Measurements from ENCODE around the gene CAMTA1. TPM values are rescaled to one million over a fixed set of nuclear protein-coding genes. Genes with fewer than 3 reads are reported as not detected.
"Not testable (repeated sequence)": the region's sequence is repeated elsewhere in the genome, so short reads cannot be mapped to it uniquely, and the experiment has no call there.

CAMTA1 gene
- polyA plus RNA-seq, 1 of the 3 experiments (the other 2 are of a cell fraction): 63.1 TPM

DNA sequence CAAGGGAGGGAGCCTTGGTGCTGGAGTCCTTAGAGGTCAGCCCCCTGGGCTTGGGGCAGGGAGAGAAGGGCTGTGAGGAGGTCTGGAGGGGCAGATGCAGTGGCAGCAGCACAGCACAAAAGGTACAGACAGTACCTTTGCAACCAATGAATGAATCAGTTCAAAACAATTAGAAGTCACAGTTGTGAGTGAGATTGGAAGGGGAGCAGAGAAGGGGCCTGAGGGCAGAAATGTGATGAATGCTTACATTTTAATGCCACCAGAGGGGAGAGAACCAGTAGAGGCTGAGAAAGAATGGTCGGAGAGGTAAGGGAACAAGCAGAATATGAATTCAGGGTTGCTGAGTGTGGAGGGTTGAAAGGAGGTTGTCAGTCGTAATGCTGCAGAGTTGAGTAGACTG, 24.2 kb downstream of the CAMTA1 start:
- Histone ChIP-seq H3F3A (replicated peaks; ENCODE audit: insufficient read depth) (no peaks in the 10 kb centered on the region), H3K4me3 (ENCODE audit: low read depth in 2 of 2, low read length in 1 of 2) (no peak overlapping the region), H3K9me2 (no peaks in the 10 kb centered on the region), H3K27ac (ENCODE audit: low read depth in 2 of 2, low read length in 1 of 2) (no peak overlapping the region), H3K4me1 (ENCODE audit: control insufficient read depth in 1 of 2, insufficient read depth in 2 of 2, low read depth in 1 of 2, low read length in 1 of 2) (peaks cover 0 to 5% of the 10 kb centered on the region in 2 experiments; a peak in 1 of 4 replicates), H4K20me1 (ENCODE audit: insufficient read depth) (peaks cover 54% of the 10 kb centered on the region), H3K27me3 (ENCODE audit: insufficient read depth) (no peaks in the 10 kb centered on the region), H3K9me3 (no peaks in the 10 kb centered on the region), H3K4me2 (no peak overlapping the region), H2AFZ (ENCODE audit: low read depth) (no peak overlapping the region), H3K79me2 (ENCODE audit: insufficient read depth) (peaks cover 97% of the 10 kb centered on the region), H3K9ac (no peak overlapping the region), H3K36me3 (replicated peaks in 1 of 2; ENCODE audit: control insufficient read depth in 1 of 2, insufficient read depth in 2 of 2, low read length in 1 of 2) (peaks cover 0 to 2% of the 10 kb centered on the region in 2 experiments)
- ChIA-PET CTCF (no interaction called here), POLR2A (interaction anchor here (0.7 kb wide), 1 partner anchor 90 kb away, joined by 3 read pairs; no protein-coding TSS in a partner anchor)
- WGBS (ENCODE audit: low lambda C conversion rate): 91% methylated on average over 2 of the region's 2 CpGs
- no peak for DNase-seq
- no peak for TF ChIP-seq EP300 (IDR thresholded peaks at IDR 0.05; ENCODE audit: borderline replicate concordance in 1 of 2, low read depth in 1 of 2, low read length in 1 of 2)
- no peak for TF ChIP-seq FOXM1 (IDR thresholded peaks at IDR 0.05; ENCODE audit: low read depth)
- TF ChIP-seq, protein P1, sequence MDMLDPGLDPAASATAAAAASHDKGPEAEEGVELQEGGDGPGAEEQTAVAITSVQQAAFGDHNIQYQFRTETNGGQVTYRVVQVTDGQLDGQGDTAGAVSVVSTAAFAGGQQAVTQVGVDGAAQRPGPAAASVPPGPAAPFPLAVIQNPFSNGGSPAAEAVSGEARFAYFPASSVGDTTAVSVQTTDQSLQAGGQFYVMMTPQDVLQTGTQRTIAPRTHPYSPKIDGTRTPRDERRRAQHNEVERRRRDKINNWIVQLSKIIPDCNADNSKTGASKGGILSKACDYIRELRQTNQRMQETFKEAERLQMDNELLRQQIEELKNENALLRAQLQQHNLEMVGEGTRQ (IDR thresholded peaks at IDR 0.05; ENCODE audit: borderline replicate concordance, low read depth, low read length): no peak

DNA sequence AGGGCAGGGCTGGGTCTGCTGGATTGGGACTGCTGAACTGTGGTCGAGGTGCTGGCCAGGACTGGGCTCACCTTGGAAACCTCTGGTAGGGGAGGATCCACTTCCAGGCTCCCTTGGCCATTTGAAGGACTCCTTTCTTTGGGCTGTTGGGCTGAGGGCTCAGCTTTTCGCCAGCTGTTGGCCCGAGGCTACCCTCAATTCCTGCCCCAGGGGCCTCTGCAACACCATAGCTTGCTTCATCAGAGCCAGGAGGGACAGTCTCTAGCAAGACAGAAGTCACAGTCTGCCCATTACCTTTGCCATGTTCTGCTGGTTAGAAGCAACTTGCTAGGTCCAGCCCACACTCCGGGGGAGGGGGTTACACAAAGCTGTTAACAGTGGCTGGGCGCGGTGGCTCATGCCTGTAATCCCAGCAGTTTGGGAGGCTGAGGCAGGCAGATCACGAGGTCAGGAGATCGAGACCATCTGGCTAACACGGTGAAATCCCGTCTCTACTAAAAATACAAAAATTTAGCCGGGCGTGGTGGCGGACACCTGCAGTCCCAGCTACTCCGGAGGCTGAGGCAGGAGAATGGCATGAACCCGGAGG, 25.0 kb downstream of the CAMTA1 start:
- DNase-seq; POLR2A ChIA-PET; H3K27me3 ChIP-seq (ENCODE audit: insufficient read depth); H3K4me1 ChIP-seq (ENCODE audit: control insufficient read depth in 1 of 2, insufficient read depth in 2 of 2, low read depth in 1 of 2, low read length in 1 of 2); H3K9me3 ChIP-seq; H3K4me3 ChIP-seq (ENCODE audit: low read depth in 2 of 2, low read length in 1 of 2); H3K9ac ChIP-seq; H3K9me2 ChIP-seq; H2AFZ ChIP-seq (ENCODE audit: low read depth); H3K36me3 ChIP-seq (replicated peaks in 1 of 2; ENCODE audit: control insufficient read depth in 1 of 2, insufficient read depth in 2 of 2, low read length in 1 of 2); H3F3A ChIP-seq (replicated peaks; ENCODE audit: insufficient read depth); CTCF ChIA-PET; H3K4me2 ChIP-seq; H3K27ac ChIP-seq (ENCODE audit: low read depth in 2 of 2, low read length in 1 of 2): not testable (repeated sequence)
- Histone ChIP-seq H4K20me1 (ENCODE audit: insufficient read depth) (peaks cover 47% of the 10 kb centered on the region), H3K79me2 (ENCODE audit: insufficient read depth) (peaks cover 97% of the 10 kb centered on the region)
- WGBS (ENCODE audit: low lambda C conversion rate): 97% methylated on average over 11 of the region's 15 CpGs

DNA sequence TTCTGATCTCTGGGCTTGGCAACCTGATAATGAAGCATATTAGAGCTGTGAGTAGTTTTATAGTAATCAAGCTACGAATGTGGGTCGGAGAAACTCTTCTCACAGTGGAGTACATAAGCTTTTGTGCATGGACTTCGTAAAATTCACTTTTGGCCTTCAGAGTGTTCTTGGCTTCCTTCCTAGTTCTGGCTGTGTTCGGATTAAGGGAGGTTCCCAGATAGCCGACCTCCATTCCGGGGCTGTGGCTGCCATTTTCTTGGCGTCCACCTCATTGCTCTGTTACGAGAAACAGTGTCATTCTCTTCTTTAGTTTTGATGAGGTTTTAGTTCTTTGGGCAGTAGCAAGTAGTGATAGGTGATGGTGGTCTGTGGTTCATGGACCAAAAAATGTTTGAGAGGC, 26.3 kb downstream of the CAMTA1 start:
- H3K9me2 ChIP-seq: no peaks in the 10 kb centered on the region
- H3K79me2 ChIP-seq (ENCODE audit: insufficient read depth): peaks cover 97% of the 10 kb centered on the region
- H3F3A ChIP-seq (replicated peaks; ENCODE audit: insufficient read depth): no peaks in the 10 kb centered on the region
- ChIA-PET CTCF (interaction anchor here (0.9 kb wide), 1 partner anchor 10 kb away, joined by 4 read pairs; no protein-coding TSS in a partner anchor), POLR2A (no interaction called here)
- peaks cover 34% of the 10 kb centered on the region for H4K20me1 ChIP-seq (ENCODE audit: insufficient read depth)
- peaks cover 0 to 2% of the 10 kb centered on the region in 2 experiments for H3K36me3 ChIP-seq (replicated peaks in 1 of 2; ENCODE audit: control insufficient read depth in 1 of 2, insufficient read depth in 2 of 2, low read length in 1 of 2)
- no peaks in the 10 kb centered on the region for H3K27me3 ChIP-seq (ENCODE audit: insufficient read depth)
- H3K4me1 ChIP-seq (ENCODE audit: control insufficient read depth in 1 of 2, insufficient read depth in 2 of 2, low read depth in 1 of 2, low read length in 1 of 2): peaks cover 0 to 5% of the 10 kb centered on the region in 2 experiments; a peak in 1 of 4 replicates
- no peak overlapping the region for H3K9ac ChIP-seq
- DNase-seq: no peak
- TF ChIP-seq FOXJ3 (CRISPR knock-in tag; IDR thresholded peaks at IDR 0.05): no peak
- no peak for TF ChIP-seq SMC3 (IDR thresholded peaks at IDR 0.05; ENCODE audit: low read depth, low read length)
- no peak for TF ChIP-seq FOXM1 (IDR thresholded peaks at IDR 0.05; ENCODE audit: low read depth)
- no peak for TF ChIP-seq RXRA (IDR thresholded peaks at IDR 0.05; ENCODE audit: borderline replicate concordance, low read depth)
- TF ChIP-seq, protein P2, sequence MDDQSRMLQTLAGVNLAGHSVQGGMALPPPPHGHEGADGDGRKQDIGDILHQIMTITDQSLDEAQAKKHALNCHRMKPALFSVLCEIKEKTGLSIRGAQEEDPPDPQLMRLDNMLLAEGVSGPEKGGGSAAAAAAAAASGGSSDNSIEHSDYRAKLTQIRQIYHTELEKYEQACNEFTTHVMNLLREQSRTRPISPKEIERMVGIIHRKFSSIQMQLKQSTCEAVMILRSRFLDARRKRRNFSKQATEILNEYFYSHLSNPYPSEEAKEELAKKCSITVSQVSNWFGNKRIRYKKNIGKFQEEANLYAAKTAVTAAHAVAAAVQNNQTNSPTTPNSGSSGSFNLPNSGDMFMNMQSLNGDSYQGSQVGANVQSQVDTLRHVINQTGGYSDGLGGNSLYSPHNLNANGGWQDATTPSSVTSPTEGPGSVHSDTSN (IDR thresholded peaks at IDR 0.05): no peak
- no peak for TF ChIP-seq SIN3A (IDR thresholded peaks at IDR 0.05; ENCODE audit: borderline replicate concordance, low read depth, low read length)
- TF ChIP-seq POLR2AphosphoS5 (IDR thresholded peaks at IDR 0.05; ENCODE audit: low read depth, low read length): no peak
- TF ChIP-seq, protein P3, sequence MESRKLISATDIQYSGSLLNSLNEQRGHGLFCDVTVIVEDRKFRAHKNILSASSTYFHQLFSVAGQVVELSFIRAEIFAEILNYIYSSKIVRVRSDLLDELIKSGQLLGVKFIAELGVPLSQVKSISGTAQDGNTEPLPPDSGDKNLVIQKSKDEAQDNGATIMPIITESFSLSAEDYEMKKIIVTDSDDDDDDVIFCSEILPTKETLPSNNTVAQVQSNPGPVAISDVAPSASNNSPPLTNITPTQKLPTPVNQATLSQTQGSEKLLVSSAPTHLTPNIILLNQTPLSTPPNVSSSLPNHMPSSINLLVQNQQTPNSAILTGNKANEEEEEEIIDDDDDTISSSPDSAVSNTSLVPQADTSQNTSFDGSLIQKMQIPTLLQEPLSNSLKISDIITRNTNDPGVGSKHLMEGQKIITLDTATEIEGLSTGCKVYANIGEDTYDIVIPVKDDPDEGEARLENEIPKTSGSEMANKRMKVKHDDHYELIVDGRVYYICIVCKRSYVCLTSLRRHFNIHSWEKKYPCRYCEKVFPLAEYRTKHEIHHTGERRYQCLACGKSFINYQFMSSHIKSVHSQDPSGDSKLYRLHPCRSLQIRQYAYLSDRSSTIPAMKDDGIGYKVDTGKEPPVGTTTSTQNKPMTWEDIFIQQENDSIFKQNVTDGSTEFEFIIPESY (IDR thresholded peaks at IDR 0.05; ENCODE audit: borderline replicate concordance, low read depth): no peak
- no peak for TF ChIP-seq MEF2A (IDR thresholded peaks at IDR 0.05; ENCODE audit: borderline replicate concordance, low read depth)
- TF ChIP-seq GABPA (IDR thresholded peaks at IDR 0.05; ENCODE audit: low read depth): no peak
- TF ChIP-seq NFIC (IDR thresholded peaks at IDR 0.05; ENCODE audit: borderline replicate concordance): no peak
- TF ChIP-seq NRF1 (IDR thresholded peaks at IDR 0.05; ENCODE audit: low read depth, low read length): no peak
- no peak for TF ChIP-seq RCOR1 (IDR thresholded peaks at IDR 0.05; ENCODE audit: low read length)
- 93% methylated on average over 8 of the region's 8 CpGs for WGBS (ENCODE audit: low lambda C conversion rate)
- no peak overlapping the region for H2AFZ ChIP-seq (ENCODE audit: low read depth)
- H3K27ac ChIP-seq (ENCODE audit: low read depth in 2 of 2, low read length in 1 of 2): no peak overlapping the region
- no peaks in the 10 kb centered on the region for H3K9me3 ChIP-seq
- H3K4me3 ChIP-seq (ENCODE audit: low read depth in 2 of 2, low read length in 1 of 2): no peak overlapping the region
- H3K4me2 ChIP-seq: no peak overlapping the region
